LNCAP (cell line): ENCODE measurements around the gene TNN.

ENCODE experiments used
- TF ChIP-seq, protein P1 (sequence below): fragments of 450-650 bp; IDR thresholded peaks from 2 replicates; pipeline ENCODE4 v1.5.1; 2017; ENCODE audit warnings: mild to moderate bottlenecking

The TNN gene

DNA sequence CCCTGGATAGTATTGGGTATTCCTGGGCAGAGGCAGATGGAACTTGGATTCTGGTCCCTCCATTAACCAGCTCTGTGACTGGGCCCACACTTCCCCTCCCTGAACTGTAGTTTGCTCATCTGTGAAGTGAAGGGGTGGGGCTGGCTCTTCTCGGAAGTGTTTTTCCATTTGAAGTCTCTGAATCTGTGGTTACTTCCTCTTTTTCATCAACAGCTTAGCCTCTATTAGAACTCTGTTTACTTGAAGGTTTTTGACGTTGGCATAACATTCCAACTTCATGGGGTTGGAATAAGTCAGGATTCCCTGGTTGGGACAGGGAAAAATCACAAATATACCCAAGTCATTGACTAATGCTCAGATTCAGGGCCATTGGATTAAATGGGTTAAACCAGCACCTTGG is 121.3 kb downstream of the TNN start:
- TF ChIP-seq, protein P1, sequence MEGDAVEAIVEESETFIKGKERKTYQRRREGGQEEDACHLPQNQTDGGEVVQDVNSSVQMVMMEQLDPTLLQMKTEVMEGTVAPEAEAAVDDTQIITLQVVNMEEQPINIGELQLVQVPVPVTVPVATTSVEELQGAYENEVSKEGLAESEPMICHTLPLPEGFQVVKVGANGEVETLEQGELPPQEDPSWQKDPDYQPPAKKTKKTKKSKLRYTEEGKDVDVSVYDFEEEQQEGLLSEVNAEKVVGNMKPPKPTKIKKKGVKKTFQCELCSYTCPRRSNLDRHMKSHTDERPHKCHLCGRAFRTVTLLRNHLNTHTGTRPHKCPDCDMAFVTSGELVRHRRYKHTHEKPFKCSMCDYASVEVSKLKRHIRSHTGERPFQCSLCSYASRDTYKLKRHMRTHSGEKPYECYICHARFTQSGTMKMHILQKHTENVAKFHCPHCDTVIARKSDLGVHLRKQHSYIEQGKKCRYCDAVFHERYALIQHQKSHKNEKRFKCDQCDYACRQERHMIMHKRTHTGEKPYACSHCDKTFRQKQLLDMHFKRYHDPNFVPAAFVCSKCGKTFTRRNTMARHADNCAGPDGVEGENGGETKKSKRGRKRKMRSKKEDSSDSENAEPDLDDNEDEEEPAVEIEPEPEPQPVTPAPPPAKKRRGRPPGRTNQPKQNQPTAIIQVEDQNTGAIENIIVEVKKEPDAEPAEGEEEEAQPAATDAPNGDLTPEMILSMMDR = no peak

DNA sequence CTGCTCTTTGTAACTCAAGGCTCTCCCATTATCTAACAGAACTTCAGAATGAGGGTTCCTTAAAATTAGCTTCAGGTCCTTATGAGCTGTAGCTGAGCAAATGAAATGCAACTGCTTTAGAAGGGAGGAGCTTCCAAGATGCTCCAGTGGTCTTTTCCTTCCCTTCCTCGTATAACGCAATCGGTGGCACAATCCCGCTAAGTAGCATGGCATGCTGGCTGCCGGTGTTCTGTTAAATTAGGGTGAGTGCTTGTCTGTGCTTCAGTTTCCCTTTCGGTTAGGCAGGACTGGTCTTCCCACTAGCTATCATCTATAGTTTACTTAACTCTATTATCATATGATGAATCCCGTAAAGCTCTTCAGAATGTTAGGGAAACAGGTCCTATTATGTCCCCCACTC is 124.0 kb downstream of the TNN start:
- TF ChIP-seq, protein P1 = no peak

DNA sequence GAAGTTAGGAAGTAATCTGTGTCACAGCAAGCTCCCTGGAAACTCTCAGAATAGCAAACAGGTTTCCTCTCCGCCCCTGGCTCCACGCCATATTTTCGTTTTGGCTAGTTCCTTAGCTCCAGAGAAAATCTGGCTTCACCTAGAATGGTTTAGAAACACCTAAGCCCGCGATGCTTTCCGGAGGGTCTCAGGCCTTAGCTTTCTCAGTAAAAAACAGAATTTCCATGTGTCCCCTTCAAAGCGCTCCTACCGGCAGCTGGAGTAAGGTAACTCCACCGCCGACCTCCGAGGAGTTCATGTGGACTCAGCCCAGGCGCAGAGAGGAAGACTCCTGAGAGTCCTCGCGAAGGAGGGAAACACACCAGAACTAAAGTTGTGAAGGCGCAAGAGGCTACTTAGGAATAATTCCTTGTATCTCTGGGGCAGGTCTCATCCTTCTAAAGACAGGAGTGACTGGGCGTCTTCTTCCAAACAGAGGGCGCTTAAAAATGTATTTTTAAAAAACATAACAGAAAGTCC is 124.5 kb downstream of the TNN start:
- TF ChIP-seq, protein P1 = no peak

DNA sequence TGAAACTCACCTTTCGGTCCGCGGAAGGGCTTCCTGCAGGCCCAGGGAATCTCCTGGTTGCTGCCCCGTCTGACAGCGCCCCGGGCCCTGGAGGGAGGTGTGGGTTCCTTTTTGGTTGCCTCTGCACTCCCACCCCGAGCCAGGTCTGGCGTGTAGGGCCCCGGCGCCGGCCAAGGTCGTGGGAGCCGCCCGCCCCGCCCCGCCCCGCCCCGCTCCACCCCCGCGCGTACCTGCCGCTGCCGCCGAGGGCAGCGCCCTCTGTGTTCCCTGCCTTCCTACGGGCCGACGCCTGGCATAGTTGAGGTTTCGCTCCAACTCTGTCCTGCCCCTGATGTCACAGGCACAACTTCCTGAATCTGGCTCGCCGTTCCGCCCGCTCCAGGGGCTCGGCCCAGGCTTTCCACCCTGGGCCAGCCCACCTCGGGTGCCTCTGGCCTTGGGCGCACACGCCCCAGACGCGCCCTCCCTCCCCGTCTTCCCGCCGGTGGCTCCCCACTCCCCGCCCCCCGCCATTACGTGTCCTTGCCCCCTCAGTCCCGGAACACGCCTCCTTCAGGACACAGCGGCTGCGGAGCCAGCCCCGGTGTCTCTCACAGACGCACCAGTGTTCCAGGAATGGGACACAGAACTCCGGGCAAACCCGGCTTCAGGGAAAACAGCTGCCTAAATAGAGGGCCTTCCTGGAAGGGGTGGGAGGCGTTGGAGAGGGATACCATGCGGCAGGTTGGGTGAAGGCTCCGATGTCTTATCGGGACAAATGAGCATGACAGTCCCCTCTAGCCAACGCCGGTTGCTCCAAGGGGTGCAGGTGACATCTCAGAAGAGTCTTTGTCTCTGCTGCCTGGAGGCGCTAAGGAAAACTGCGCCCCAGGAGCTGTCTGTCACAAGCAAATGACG is 125.2 kb downstream of the TNN start, which contains the start of gene KIAA0040:
TSS of gene KIAA0040 (minus strand) at position 147 of the 897 bp plus-strand sequence. CDS start 31,763 bp downstream, outside the sequence.
- TF ChIP-seq, protein P1 = no peak

DNA sequence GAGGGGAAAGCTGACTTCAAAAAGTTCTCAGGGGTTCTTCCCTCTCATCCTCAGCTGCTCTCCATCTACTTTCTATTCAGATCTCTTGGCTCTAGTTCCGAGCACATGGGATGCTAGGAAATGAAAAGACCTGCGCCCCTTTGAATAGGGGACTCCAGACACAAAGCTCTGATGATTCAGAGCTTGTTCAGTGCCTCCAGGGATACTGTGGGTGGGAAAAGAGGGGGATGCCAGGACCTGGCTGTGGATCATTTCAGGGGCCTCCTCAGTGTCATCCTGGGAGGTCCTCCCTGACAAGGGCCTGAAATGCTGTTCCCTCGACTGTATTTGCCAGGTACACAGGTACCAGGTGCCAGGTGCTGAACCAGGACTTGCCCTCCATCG is 125.9 kb downstream of the TNN start:
- TF ChIP-seq, protein P1 = no peak

DNA sequence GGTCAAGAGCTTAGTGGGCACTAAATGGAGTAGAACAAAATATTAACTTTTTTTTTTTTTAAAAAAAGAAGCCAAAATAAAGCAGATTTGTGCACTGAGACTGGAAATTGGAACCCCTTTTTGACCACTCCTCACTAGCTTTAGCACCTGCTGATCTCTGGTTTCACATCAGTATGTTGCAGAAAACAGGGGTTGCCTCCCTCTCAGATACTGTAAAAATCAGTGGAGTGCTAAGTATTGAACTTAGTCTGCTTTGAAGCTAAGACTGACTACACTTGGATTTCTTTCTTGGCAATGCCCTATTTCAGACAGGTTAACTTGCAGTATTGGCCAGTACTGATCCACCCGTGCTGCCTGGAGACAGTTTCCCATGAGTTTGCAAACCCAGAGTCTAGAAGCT is 127.6 kb downstream of the TNN start:
- TF ChIP-seq, protein P1 = no peak

DNA sequence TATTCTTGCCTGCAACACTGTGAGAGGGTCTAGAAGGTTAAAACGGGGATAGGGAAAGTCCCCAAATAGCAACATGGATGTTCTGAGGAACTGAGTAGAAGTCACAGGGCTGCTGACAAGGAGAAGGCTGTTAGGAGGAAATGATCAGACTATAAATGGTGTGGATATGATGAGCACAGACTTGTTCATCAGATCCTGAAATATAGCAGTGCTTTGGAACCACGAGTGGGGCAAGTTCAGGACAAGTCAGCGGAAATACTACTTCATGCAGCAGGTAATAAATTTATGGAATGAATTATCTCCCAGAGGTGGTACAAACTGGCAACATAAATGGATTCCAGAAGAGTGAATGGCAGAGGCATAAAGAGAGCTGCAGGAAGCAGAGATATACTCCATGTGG is 128.2 kb downstream of the TNN start:
- TF ChIP-seq, protein P1 = no peak
